Breast epithelium (tissue), 4 donors: ENCODE results near the gene DIMT1. TPM values are rescaled to one million over a fixed set of nuclear protein-coding genes. Genes with fewer than 3 reads are reported as not detected.

Experiments used
- DNase-seq, 2 donors: peaks; one replicate each; pipeline ENCODE4 v3.0.0-alpha.2; 2019; ENCODE audit warnings: low spot score in 2 of 2
- H3K27ac ChIP-seq, 2 donors: fragments of 200-600 bp; sonication (generic) in 1 of 2; one replicate each; pipeline ENCODE4 v1.5.1; 2016 to 2019; ENCODE audit warnings: mild to moderate bottlenecking in 1 of 2
- H3K27me3 ChIP-seq, 2 donors: fragments of 200-600 bp; sonication (generic) in 1 of 2; one replicate each; pipeline versions ENCODE4 v1.5.1 to v1.6.0; 2017 to 2019; ENCODE audit warnings: control low read depth in 1 of 2, mild to moderate bottlenecking in 1 of 2
- H3K36me3 ChIP-seq: fragments of 200-600 bp; one replicate; pipeline ENCODE4 v1.5.1; 2019
- H3K4me1 ChIP-seq, 2 donors: fragments of 200-600 bp; sonication (generic); one replicate each; pipeline ENCODE4 v1.5.1; 2016 to 2019; ENCODE audit warnings: control low read depth in 1 of 2
- H3K4me3 ChIP-seq, 3 donors: fragments of 200-600 bp; sonication (generic); 1 replicate in 2 of 3; 2 replicates in 1 of 3; pipeline ENCODE4 v1.5.1; 2016 to 2019; ENCODE audit warnings: mild to moderate bottlenecking in 3 of 3, moderate library complexity in 2 of 3
- H3K9me3 ChIP-seq, 2 donors: fragments of 200-600 bp; sonication (generic) in 1 of 2; one replicate each; pipeline ENCODE4 v1.5.1; 2016 to 2019; ENCODE audit warnings: control low read depth in 1 of 2
- POLR2A ChIP-seq: fragments of 450-650 bp; IDR thresholded peaks from one replicate; pipeline ENCODE4 v1.6.1; 2016; ENCODE audit warnings: antibody characterized with exemption, mild to moderate bottlenecking, moderate library complexity
- POLR2AphosphoS5 ChIP-seq, 3 donors: sonication (generic); formaldehyde crosslinking; IDR thresholded peaks; one replicate each; pipeline ENCODE4 v1.6.1; 2017; ENCODE audit warnings: antibody characterized with exemption in 3 of 3
- intact Hi-C: fragments of 100-400 bp; cut with DNase I; formaldehyde crosslinking; loops from one replicate; pipeline ENCODE4 v1.15.1; 2023; ENCODE audit warnings: low total_unique reads
- total RNA-seq, 3 donors: library from RNA; depleted of rRNA; stranded (reverse); fragments of >200 nt; gene quantifications; one replicate each; pipeline ENCODE4 v1.1.0, GENCODE V29; 2016
- TF ChIP-seq, protein P1 (sequence below), 3 donors: fragments of 450-650 bp; IDR thresholded peaks; one replicate each; pipeline ENCODE4 v1.5.1; 2016 to 2017; ENCODE audit warnings: antibody characterized with exemption in 3 of 3, mild to moderate bottlenecking in 3 of 3, moderate library complexity in 3 of 3

DIMT1 gene
- total RNA-seq, 3 donors from 2014 or later = 34.5 to 38.3 (median 38.1) TPM

- peak overlapping the region; percentile 79 to 86 for H3K27ac ChIP-seq
- TF ChIP-seq POLR2AphosphoS5 (IDR thresholded peaks at IDR 0.05) = no peak
- TF ChIP-seq, protein P1, sequence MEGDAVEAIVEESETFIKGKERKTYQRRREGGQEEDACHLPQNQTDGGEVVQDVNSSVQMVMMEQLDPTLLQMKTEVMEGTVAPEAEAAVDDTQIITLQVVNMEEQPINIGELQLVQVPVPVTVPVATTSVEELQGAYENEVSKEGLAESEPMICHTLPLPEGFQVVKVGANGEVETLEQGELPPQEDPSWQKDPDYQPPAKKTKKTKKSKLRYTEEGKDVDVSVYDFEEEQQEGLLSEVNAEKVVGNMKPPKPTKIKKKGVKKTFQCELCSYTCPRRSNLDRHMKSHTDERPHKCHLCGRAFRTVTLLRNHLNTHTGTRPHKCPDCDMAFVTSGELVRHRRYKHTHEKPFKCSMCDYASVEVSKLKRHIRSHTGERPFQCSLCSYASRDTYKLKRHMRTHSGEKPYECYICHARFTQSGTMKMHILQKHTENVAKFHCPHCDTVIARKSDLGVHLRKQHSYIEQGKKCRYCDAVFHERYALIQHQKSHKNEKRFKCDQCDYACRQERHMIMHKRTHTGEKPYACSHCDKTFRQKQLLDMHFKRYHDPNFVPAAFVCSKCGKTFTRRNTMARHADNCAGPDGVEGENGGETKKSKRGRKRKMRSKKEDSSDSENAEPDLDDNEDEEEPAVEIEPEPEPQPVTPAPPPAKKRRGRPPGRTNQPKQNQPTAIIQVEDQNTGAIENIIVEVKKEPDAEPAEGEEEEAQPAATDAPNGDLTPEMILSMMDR (IDR thresholded peaks at IDR 0.05) = no peak
- no peak for TF ChIP-seq POLR2A
- H3K9me3 ChIP-seq = no peaks in the 10 kb centered on the region
- H3K4me1 ChIP-seq = peaks cover 0 to 7% of the 10 kb centered on the region in 2 donors
- no peaks in the 10 kb centered on the region for H3K36me3 ChIP-seq
- H3K27me3 ChIP-seq = no peaks in the 10 kb centered on the region
- DNase-seq = no peak
- H3K4me3 ChIP-seq = peak overlapping the region in 1 of 3 donors; percentile 36
- intact Hi-C loops = no loop called here
Measured at GRCh38 chr5:62385816-62386400, 17.8 kb downstream of the DIMT1 start.

GRCh38 chr5:62385131-62385530, 18.6 kb downstream of the DIMT1 start:
- Histone ChIP-seq H3K27ac (peak overlapping the region; percentile 79 to 86), H3K4me3 (peak overlapping the region in 2 of 3 donors; percentile 14 to 36), H3K36me3 (no peaks in the 10 kb centered on the region)

GRCh38 chr5:62376064-62376463, 27.6 kb downstream of the DIMT1 start:
- TF ChIP-seq POLR2AphosphoS5 (IDR thresholded peaks at IDR 0.05) = no peak
- TF ChIP-seq POLR2A = no peak
- TF ChIP-seq, protein P1 (IDR thresholded peaks at IDR 0.05) = no peak
- no peaks in the 10 kb centered on the region for H3K27me3 ChIP-seq
- intact Hi-C loops = no loop called here

More at GRCh38 chr5:62385131-62385530, 18.6 kb downstream of the DIMT1 start:
- Histone ChIP-seq H3K27me3 (no peaks in the 10 kb centered on the region), H3K4me1 (peaks cover 0 to 7% of the 10 kb centered on the region in 2 donors), H3K9me3 (no peaks in the 10 kb centered on the region)
- DNase-seq = no peak
- intact Hi-C loops = no loop called here
- TF ChIP-seq POLR2AphosphoS5 (IDR thresholded peaks at IDR 0.05) = no peak
- TF ChIP-seq, protein P1 (IDR thresholded peaks at IDR 0.05) = no peak
- TF ChIP-seq POLR2A = no peak

DNA sequence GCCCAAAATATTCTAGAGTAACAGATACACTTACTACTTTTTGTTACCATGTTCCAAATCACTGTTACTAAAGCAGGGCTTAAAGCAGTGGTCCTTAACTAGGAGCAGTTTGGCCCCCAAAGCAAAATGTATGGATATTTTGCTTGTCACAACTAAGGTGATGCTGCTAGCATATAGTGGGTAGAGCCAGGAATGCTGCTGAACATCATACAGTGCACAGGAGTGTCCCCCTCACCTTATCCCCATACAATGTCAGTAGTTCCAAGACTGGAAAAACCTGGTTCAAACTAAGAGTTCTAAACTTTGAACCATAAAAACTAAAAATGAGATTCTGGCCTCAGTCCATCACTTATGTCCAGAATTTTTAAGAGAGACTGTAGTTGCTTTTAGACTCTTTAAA, 28.1 kb downstream of the DIMT1 start:
- intact Hi-C loops = no loop called here
- DNase-seq = no peak
- Histone ChIP-seq H3K9me3 (no peaks in the 10 kb centered on the region), H3K36me3 (peaks cover 6% of the 10 kb centered on the region), H3K27ac (no peak overlapping the region), H3K27me3 (no peaks in the 10 kb centered on the region), H3K4me1 (no peaks in the 10 kb centered on the region), H3K4me3 (no peak overlapping the region)
- TF ChIP-seq POLR2AphosphoS5 (IDR thresholded peaks at IDR 0.05) = no peak
- TF ChIP-seq POLR2A = no peak
- TF ChIP-seq, protein P1 (IDR thresholded peaks at IDR 0.05) = no peak

More at GRCh38 chr5:62376064-62376463, 27.6 kb downstream of the DIMT1 start:
- H3K9me3 ChIP-seq = no peaks in the 10 kb centered on the region
- H3K4me1 ChIP-seq = no peaks in the 10 kb centered on the region
- H3K4me3 ChIP-seq = no peak overlapping the region
- no peak for DNase-seq
- H3K36me3 ChIP-seq = peaks cover 6% of the 10 kb centered on the region
- H3K27ac ChIP-seq = no peak overlapping the region

GRCh38 chr5:62374090-62374489, 29.6 kb downstream of the DIMT1 start:
- TF ChIP-seq, protein P1 (IDR thresholded peaks at IDR 0.05) = no peak
- Histone ChIP-seq H3K27ac (no peak overlapping the region), H3K9me3 (no peaks in the 10 kb centered on the region), H3K4me1 (no peaks in the 10 kb centered on the region), H3K4me3 (no peak overlapping the region), H3K36me3 (peaks cover 5% of the 10 kb centered on the region), H3K27me3 (no peaks in the 10 kb centered on the region)
- intact Hi-C loops = no loop called here
- no peak for DNase-seq
